GM19043 (cell line): ENCODE measurements around the gene SNED1.

Source experiments
- ATAC-seq: cut with Tn5 transposase; IDR thresholded peaks from one replicate; pipeline ENCODE4 v1.9.1; 2021; ENCODE audit warnings: low read depth; ENCODE audit not compliant: unreplicated experiment

The SNED1 gene

GRCh38 chr2:241043581-241043980 lies 45.2 kb downstream of the SNED1 start:
- ATAC-seq = no peak

- no peak for ATAC-seq
These were observed 49.0 kb downstream of the SNED1 start for GRCh38 chr2:241047253-241048010.

- ATAC-seq = no peak
These were observed 49.9 kb downstream of the SNED1 start for GRCh38 chr2:241048149-241048948.

GRCh38 chr2:241048949-241049343 lies 50.5 kb downstream of the SNED1 start:
- no peak for ATAC-seq

- ATAC-seq = no peak
These were observed 51.6 kb downstream of the SNED1 start for GRCh38 chr2:241049739-241050623.

- no peak for ATAC-seq
These were observed 52.5 kb downstream of the SNED1 start for GRCh38 chr2:241050624-241051577.

GRCh38 chr2:241051578-241052487 lies 53.4 kb downstream of the SNED1 start:
- no peak for ATAC-seq

GRCh38 chr2:241052677-241053360 lies 54.4 kb downstream of the SNED1 start:
- no peak for ATAC-seq

- ATAC-seq = no peak
These were observed 55.3 kb downstream of the SNED1 start for GRCh38 chr2:241053576-241054251.

- no peak for ATAC-seq
These were observed 62.9 kb downstream of the SNED1 start for GRCh38 chr2:241061275-241061674.

- ATAC-seq = no peak
These were observed 64.1 kb downstream of the SNED1 start for GRCh38 chr2:241062389-241063092.

GRCh38 chr2:241063093-241063551 lies 64.7 kb downstream of the SNED1 start:
- ATAC-seq = no peak

- ATAC-seq = no peak
These were observed 65.2 kb downstream of the SNED1 start for GRCh38 chr2:241063587-241063986.

GRCh38 chr2:241064008-241064801 lies 65.8 kb downstream of the SNED1 start:
- ATAC-seq = no peak

GRCh38 chr2:241064802-241065354 lies 66.5 kb downstream of the SNED1 start:
- ATAC-seq = no peak

GRCh38 chr2:241065355-241065803 lies 67.0 kb downstream of the SNED1 start:
- no peak for ATAC-seq
